AG10803 (cell line): ENCODE measurements around the gene WDR93.

Experiments
- DNase-seq: peaks from one replicate; pipeline ENCODE4 v3.0.0; 2010; ENCODE audit warnings: low read depth
- H3K4me3 ChIP-seq: 2 replicates; pipeline ENCODE4 v1.5.1; 2011; ENCODE audit warnings: mild to moderate bottlenecking, low read length, control low read depth
- CTCF ChIP-seq: conservative IDR thresholded peaks from 2 replicates; pipeline ENCODE4 v1.5.1; 2011; ENCODE audit warnings: mild to moderate bottlenecking, low read length, control low read depth, inconsistent platforms

Gene WDR93

GRCh38 chr15:89674526-89674925 is 16.1 kb upstream of the WDR93 start:
- DNase-seq: no peak
- no peak for TF ChIP-seq CTCF
- no peak overlapping the region for H3K4me3 ChIP-seq

GRCh38 chr15:89675606-89676005 is 15.0 kb upstream of the WDR93 start:
- no peak for TF ChIP-seq CTCF
- DNase-seq: no peak
- no peak overlapping the region for H3K4me3 ChIP-seq

DNA sequence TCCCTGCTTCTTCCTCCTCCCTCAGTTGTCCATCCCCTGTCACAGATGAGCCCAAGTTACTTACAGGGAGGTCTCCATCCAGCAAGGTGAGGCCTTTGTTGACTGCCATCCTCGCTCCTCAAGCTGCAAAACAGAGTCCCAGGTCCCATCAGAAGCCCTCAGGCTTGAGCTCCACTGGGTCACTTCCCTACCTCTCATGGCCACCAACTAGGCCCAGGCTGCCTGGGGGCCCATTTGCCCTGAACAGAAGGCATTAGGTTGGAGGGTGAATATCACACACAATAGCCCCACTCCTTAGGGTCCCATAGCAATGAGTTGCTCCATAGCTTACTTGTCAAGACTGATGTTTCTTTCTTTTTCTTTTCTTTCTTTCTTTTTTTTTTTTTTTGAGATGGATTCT is 13.2 kb upstream of the WDR93 start:
- DNase-seq: no peak
- H3K4me3 ChIP-seq: no peak overlapping the region
- no peak for TF ChIP-seq CTCF

DNA sequence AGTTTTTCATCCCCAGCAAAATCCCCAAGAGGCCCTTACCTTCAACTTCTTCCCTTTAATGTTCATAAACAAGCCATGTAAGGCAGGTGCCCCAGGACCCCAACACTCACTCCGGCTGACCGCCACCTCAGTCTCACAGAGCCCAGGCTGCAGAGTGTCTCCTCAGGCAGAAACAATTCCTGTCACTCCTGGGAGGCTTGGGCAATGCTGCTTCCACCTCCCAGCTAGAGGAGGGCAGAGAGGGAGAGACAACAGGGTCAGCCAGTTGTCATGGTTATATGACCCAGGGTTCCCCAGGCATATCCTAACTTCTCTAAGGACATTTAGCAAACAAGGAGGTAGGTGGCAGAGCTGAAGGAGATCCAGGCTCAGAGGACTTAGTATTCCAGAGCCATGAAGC is 11.4 kb upstream of the WDR93 start, which contains the start of gene PLIN1:
TSS of gene PLIN1 (minus strand) at position 156 of the 400 bp plus-strand sequence. CDS start 1,878 bp downstream, outside the sequence.
- H3K4me3 ChIP-seq: no peak within 1 kb of the TSS
- no peak for DNase-seq

DNA sequence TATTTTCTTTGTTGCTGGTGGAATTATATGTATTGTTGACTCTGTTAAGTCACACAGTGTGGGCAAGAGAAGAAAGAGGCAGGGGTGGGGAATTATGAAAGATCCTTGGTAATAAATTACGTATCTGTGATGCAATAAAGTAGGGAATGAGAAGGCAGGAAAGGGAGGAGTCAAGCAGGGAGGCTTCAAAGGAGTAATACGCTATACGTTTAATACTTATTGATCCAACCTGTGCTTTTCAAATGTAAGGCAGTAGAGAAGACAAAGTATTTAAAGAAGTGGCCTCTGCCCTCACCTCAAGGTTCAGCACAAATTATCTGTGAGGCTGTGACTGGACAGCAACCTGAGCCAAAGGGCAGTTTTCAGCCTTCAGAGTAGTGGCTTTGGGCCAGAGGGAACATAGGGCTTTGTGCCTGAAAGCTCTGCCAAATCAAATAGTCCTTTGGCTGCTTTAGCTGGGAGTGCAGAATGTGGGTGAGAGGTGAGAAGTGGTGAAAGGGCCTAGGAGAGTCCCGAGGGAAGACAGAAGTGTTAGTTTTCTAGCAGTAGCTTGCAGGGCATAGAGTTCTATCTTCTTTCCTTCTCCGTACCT is 10.2 kb upstream of the WDR93 start:
- DNase-seq: peak; percentile 84
- H3K4me3 ChIP-seq: no peak overlapping the region
- no peak for TF ChIP-seq CTCF

More for the DNA sequence above, 11.4 kb upstream of the WDR93 start, which contains the start of gene PLIN1:
- TF ChIP-seq CTCF: no peak

- no peak for TF ChIP-seq CTCF
- no peak overlapping the region for H3K4me3 ChIP-seq
- DNase-seq: no peak
These were observed 9.5 kb upstream of the WDR93 start for GRCh38 chr15:89681146-89681545.

- H3K4me3 ChIP-seq: no peak overlapping the region
- TF ChIP-seq CTCF: no peak
- DNase-seq: no peak
These were observed 4.6 kb upstream of the WDR93 start for GRCh38 chr15:89685995-89686394.
